MM.1S (cell line): ENCODE results near the gene BSDC1.

Source experiments
- EZH2 ChIP-seq: fragments of 300-600 bp; sonication (generic); optimal IDR thresholded peaks from 2 replicates; pipeline ENCODE3; 2017; ENCODE audit warnings: low read depth, mild to moderate bottlenecking, antibody characterized with exemption, low read length, mixed read lengths
- EZH2phosphoT487 ChIP-seq: fragments of 300-600 bp; sonication (generic); IDR thresholded peaks from 2 replicates; pipeline ENCODE4 v1.6.1; 2018; ENCODE audit warnings: antibody characterized with exemption, low read length
- TF ChIP-seq, protein P1 (sequence below): fragments of 300-600 bp; sonication (generic); IDR thresholded peaks from 2 replicates; pipeline ENCODE4 v1.5.1; 2016; ENCODE audit warnings: antibody characterized with exemption, low read length, mixed read lengths

DNA sequence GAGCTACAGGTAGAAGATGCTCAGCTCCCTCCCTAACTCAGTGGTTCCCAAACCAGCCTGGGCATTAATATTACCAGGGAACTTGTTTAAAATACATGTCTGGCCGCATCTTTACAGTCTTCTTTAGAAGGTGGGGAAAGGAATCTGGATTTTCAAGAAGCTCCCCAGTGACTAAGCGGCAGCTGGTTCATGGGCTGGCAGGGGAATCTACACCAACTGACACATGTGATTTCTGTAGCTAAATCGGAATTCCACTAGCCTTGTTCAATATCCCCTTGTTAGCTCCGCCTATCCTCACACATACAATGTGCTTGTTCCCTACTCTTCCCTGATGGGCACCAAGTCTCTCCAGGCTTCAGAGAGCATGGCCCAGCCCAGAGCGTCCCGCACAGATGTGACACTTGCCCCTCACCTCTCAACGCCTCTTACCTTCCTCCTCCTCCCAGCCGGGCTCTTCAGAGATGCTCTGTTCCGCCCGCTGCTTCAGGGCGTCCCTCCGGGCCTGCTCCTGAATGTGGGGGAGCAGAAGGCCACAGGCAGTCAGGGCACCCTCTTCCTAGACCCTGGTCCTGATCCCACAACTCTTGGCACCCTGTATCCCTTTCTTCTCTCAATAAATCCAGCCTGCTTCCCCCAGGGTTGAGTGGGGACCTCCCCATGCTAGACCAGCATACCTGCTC, 16.6 kb downstream of the BSDC1 start:
- TF ChIP-seq, protein P1, sequence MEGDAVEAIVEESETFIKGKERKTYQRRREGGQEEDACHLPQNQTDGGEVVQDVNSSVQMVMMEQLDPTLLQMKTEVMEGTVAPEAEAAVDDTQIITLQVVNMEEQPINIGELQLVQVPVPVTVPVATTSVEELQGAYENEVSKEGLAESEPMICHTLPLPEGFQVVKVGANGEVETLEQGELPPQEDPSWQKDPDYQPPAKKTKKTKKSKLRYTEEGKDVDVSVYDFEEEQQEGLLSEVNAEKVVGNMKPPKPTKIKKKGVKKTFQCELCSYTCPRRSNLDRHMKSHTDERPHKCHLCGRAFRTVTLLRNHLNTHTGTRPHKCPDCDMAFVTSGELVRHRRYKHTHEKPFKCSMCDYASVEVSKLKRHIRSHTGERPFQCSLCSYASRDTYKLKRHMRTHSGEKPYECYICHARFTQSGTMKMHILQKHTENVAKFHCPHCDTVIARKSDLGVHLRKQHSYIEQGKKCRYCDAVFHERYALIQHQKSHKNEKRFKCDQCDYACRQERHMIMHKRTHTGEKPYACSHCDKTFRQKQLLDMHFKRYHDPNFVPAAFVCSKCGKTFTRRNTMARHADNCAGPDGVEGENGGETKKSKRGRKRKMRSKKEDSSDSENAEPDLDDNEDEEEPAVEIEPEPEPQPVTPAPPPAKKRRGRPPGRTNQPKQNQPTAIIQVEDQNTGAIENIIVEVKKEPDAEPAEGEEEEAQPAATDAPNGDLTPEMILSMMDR, result no peak
- no peak for TF ChIP-seq EZH2phosphoT487
- TF ChIP-seq EZH2, result no peak
